GM19023 (cell line): Measurements from ENCODE around the gene CELA2B.
"Not testable (repeated sequence)": the region's sequence is repeated elsewhere in the genome, so short reads cannot be mapped to it uniquely, and the experiment has no call there.

Experiments used
- ATAC-seq: cut with Tn5 transposase; IDR thresholded peaks from one replicate; pipeline ENCODE4 v1.9.1; 2021; ENCODE audit warnings: mild to moderate bottlenecking, moderate library complexity; ENCODE audit not compliant: unreplicated experiment

CELA2B gene

DNA sequence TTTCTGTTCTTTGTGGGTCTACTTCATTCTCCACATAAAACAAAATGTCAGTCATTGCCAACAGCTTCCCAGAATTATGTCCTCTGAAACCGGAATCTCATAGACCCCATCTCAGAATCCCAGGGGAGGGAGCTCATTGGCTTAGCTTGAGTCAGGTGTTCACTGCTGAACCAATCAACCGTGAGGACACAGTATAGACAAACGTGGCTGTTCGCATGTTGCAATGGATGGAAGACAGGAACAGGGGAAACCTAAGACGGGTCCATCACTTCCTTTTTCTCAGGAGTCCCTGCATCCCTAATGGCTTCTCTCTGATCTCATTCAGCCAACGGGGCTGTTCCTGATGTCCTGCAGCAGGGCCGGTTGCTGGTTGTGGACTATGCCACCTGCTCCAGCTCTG lies 10.2 kb upstream of the CELA2B start:
- ATAC-seq, result no peak

DNA sequence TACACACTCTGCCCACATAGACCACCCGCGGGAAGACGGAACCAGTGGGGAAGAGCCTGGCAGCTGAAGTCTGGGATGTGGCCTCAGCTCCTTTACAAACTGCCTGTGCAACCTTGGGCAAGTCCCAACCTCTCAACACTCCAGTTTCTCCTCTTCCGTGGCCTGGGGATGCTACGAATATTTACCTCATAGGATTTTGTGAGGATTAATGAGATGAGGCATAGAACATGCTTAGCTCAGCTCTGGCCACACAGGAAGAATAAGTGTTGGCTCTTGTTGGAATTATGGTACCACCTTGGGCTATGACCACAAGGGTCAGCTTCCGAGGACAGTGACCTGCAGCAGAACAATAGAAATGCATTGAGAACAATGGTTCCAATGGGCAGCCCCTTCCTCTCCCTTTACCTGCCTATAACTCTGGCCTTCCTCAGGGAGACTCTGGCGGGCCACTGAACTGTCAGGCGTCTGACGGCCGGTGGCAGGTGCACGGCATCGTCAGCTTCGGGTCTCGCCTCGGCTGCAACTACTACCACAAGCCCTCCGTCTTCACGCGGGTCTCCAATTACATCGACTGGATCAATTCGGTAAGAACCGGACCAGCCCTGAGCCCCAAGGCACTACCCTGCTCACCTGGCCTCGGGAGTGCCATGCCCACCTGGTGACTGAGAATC lies 8.8 kb upstream of the CELA2B start:
- ATAC-seq, result not testable (repeated sequence)

DNA sequence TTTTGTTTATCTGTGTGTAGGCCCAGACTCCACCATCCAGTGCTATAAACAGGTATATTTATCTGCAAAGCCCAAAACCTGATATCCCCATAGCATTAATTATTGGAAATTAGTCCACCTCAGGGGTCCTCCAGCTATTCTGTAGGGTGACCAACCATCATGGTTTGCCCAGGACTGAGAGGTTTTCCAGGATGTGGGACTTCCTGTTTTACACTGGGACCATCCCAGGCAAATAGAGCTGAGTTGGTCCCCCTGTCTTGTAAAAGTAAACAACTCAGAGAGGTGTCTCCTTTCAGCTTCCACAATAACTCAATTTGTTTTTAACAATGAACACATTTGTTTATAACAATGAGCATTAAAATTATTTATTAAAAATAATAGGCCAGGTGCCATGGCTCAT lies 7.8 kb upstream of the CELA2B start:
- ATAC-seq, result no peak

DNA sequence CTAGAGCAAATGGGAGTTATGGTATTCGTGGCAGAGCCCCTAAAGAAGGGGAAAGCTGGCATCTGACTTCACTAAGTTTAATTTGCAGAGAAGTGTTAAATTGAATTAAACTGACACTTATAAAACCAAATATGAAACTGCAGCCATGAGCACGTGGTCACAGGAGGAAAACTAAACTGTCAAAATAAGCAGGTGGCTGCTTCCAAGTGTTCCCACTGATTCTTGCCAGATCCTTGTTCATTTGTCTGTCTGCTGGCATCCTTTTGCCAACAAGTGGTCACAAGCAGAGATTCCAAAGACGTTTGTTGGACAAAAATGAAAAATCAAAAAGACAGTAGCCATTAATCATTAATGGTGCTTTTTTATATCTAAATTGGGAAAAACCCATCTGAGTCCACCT lies 6.5 kb upstream of the CELA2B start:
- no peak for ATAC-seq

DNA sequence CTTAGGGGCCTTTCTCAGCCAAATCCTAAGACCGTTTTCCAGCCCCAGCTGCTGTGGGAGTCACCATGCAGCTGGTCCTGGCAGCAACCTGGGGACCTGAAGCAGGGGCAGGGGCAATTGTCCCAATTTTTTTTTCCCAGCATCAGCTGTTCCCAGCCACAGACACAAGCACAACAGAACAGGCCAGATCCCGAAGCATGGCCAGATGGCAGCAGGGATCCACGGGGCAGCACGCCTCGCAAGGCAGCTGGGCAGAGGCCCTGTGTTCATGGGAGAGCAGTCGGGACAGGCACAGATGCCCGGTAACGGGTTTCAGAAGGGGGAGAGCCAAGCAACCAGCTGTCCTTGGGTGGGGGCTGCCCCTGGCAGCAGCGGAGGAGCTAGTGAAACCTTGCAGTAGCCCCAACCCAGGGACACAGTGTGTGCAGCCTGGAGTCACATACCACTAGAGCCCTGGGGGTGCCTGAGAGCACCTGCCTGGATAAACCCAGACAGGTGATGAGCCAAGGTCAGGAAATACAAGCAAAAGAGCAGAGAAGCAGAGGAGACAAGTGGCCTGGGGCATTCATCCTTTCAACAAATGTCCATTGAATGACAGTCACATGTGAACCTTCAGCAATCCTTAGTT lies 6.0 kb upstream of the CELA2B start:
- ATAC-seq, result not testable (repeated sequence)

DNA sequence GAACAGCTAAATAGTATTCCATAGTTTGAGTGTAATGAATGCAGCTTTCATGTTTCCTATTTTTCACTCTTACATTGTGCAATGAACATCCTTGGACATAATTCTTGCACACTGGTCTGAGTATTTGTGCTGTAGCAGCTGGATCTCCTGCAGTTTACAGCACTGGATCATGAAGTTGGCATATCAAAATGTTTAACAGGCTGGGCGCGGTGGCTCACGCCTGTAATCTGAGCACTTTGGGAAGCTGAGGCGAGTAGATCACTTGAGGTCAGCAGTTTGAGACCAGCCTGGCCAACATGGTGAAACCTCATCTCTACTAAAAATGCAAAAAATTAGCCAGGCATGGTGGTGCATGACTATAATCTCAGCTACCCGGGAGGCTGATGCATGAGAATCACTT lies 4.8 kb upstream of the CELA2B start:
- ATAC-seq, result not testable (repeated sequence)

DNA sequence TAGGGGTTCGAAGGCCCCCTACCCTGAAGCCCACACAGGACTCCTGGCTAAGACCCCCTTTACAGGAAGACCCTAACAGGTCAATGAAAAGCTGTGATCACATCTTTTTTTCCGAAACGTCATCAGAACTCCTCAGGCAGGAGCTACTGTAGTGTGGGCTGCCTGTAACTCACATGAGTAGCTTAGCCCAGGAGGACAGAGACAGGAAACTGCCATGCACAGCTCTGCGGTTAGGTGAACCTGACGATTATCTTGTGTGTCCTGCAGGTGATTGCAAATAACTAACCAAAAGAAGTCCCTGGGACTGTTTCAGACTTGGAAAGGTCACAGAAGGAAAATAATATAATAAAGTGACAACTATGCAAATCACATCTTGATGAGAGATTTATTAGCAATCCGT lies 4.2 kb upstream of the CELA2B start:
- not testable (repeated sequence) for ATAC-seq

DNA sequence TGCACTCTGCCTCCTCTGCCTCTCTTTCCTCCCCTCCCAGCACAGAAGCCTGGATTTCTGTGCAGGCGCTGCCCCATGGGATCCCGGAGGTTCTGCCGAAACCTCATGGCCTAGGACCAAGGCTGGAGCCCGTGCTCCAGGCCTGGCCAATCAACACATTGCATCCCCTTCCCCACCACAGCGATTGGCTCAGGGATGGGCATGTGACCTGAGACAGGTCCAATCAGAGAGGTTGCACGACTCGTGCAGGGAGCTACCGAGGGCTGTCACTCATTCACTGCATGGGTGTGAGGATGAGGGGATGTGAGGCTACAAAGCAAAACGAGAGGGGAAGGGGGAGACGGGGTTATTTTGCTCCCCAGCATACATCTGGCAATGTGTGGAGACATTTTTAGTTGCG lies 3.3 kb upstream of the CELA2B start:
- no peak for ATAC-seq

DNA sequence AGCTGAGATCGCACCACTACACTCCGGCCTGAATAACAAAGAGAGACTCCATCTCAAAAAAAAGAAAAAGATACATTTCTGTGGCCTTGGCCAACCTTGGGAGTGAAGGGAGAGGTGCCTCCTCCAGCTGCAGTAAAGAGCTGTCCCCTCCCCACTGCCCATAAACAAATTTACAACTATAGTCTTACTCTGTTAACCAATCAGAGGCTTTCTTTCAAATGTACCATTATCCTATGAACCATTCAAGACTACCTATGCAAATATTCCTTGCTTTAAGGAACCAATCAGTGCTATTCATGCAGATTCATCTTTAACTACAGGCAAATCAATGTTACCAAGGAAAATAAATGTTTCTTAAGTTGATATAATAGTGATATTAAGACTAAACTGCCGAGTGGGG lies 1.0 kb downstream of the CELA2B start:
- ATAC-seq, result no peak

DNA sequence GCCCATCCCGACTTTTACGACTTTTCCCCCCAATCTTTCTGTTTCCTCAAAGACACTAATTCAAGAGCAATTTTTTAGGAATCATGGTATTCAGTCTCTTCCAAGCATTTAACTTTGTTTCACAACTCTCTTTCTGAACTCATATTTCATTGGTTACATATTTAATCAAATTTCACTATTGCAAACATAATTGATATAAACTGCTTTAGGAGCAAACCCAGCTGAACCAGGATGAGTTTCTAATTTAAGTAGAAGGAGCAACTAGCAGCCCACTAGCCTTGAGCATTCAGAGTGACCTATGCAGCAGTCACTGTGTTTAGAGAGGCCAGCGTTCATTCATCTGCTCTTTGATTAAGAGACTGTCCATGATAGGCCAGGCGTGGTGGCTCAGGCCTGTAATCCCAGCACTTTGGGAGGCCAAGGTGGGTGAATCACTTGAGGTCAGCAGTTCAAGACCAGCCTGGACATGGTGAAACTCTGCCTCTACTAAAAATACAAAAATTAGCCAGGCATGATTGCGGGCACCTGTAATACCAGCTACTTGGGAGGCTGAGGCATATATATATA lies 1.8 kb downstream of the CELA2B start:
- ATAC-seq, result no peak

DNA sequence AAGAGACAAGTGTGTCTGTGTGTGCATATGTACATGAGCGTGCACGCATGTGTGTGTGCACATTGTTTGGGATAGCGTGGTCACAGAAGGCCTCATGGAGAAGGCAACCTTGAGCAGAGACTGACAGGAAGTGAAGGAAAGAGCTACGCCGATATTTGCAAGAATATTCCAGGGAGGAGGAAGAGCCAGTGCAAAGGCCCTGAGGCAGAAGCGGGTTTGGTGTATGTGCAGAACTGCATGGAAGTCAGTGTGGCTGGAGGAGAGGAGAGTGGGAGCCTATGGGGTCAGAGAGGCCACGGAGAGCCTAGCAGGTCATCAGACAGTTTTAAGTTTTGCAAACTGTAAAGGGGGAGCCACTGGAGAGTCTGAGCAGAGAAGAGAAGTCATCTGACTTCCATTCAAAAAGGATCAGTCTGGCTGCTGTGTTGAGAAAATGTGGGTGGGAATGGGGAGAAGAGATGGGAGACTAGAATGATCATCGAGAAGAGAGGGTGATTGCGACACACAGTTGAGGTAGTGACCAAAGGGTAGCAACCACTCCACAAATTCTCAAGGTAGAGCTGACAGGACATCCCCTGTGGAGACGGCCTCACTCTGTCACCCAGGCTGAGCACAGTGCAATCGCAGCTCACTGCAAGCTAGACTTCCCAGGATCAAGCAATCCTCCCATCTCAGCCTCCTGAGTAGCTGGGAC lies 3.9 kb downstream of the CELA2B start:
- no peak for ATAC-seq

DNA sequence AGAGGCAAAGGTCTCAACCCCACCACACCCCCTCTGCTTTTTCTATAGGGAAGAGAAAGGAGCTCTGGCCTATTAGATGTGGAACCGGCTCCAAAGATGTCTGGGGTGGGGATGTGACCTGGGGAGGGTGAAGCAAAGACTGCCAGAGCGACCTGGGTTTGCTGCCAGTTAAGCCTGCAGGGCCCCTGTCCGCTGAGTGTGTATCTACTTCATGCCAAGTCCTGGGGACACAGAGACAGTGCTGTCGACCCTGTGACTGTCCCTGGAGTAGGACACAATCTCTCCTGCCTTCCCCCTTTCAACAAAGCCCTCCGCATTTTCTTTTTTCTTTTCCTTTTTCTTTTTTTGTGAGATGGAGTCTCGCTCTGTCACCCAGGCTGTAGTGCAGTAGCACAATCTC lies 6.6 kb downstream of the CELA2B start:
- ATAC-seq, result not testable (repeated sequence)

DNA sequence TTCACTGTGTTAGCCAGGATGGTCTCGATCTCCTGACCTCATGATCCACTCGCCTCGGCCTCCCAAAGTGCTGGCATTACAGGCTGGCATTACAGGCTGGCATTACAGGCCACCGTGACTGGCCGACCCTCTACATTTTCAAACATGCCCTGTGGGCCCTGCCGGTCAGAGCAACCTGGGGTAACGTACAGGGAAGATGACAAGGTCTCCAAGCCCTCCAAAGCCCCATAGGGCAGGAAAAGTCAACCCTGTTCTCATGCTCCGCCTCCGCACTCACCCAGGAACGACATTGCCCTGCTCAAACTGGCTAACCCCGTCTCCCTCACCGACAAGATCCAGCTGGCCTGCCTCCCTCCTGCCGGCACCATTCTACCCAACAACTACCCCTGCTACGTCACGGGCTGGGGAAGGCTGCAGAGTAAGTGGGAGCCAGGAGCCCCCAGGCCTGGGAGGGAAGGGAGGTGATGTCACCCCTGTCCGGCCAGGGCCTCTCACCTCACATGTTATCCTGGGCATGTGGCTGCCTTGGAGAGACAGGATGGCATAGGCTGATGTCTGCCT lies 7.2 kb downstream of the CELA2B start:
- not testable (repeated sequence) for ATAC-seq

DNA sequence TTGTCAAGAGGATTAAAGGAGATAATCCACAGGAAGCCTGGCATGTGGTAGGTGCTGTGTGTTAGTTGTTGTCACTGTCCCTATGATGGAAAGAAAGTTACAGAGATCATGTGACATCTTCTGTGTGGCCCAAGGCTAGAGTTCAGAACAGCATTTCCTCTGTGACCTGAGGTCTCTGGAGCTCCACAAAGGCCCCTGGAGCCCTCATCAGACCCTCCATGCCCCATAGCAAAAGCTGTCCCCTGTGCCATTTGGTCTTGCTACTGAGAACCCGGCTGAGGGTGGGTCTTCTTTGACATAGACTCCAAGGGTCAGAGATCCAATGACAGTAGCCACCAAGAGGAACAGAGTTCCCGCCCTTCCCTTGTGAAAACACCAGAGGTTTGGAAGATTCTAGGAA lies 8.1 kb downstream of the CELA2B start:
- no peak for ATAC-seq

DNA sequence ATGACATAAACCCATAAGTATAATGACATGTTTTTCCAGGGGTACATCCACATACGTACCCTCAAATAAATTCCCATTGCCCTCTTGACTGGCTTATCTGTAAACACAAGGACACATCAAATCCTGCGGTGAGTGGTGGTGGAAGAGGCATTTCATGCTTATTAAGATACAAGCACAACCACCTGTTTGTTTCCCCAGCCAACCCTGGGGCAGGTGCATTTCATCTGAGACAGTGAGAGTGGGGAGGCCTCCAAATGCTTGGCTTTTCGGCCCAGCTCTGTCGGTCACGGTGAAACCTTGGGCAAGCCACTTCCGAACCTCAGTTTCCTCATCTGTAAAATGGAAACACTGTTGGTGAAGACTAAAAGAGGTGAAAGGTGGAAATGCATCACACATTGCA lies 8.5 kb downstream of the CELA2B start:
- not testable (repeated sequence) for ATAC-seq

DNA sequence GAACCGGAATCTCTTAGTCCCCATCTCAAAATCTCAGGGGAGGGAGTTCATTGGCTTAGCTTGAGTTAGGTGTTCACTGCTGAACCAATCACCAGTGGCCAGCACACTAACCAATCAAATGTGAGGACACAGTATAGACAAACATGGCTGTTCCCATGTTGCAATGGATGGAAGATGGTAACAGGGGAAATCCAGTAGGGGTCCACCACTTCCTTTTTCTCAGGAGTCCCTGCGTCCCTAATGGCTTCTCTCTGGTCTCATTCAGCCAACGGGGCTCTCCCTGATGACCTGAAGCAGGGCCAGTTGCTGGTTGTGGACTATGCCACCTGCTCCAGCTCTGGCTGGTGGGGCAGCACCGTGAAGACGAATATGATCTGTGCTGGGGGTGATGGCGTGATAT lies 9.7 kb downstream of the CELA2B start:
- no peak for ATAC-seq

DNA sequence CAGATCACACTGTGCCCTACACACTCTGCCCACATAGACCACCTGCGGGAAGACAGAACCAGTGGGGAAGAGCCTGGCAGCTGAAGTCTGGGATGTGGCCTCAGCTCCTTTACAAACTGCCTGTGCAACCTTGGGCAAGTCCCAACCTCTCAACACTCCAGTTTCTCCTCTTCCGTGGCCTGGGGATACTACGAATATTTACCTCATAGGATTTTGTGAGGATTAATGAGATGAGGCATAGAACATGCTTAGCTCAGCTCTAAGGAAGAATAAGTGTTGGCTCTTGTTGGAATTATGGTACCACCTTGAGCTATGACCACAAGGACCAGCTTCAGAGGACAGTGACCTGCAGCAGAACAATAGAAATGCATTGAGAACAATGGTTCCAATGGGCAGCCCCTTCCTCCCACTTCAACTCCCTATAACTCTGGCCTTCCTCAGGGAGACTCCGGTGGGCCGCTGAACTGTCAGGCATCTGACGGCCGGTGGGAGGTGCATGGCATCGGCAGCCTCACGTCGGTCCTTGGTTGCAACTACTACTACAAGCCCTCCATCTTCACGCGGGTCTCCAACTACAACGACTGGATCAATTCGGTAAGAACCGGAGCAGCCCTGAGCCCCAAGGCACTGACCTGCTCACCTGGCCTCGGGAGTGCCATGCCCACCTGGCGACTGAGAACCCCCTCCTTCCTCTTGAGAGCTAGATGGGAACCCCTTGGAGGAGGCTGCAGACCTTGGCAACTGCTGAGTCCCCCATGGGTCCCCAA lies 11.1 kb downstream of the CELA2B start:
- not testable (repeated sequence) for ATAC-seq

DNA sequence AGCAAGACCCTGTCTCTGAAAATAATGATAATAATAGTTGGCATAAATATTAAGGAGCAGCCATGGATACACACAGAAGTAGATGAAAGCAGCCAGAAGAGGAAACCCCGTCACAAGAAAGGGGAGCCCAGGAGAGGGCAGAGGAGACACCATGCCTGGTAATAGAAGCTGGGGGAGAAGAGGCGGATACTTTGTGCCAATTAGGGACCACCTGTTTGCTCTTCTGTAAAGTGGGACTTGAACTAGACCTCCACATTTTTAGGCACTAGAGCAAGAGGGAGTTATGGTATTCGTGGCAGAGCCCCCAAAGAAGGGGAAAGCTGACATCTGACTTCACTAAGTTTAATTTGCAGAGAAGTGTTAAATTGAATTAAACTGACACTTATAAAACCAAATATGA lies 12.5 kb downstream of the CELA2B start:
- no peak for ATAC-seq

DNA sequence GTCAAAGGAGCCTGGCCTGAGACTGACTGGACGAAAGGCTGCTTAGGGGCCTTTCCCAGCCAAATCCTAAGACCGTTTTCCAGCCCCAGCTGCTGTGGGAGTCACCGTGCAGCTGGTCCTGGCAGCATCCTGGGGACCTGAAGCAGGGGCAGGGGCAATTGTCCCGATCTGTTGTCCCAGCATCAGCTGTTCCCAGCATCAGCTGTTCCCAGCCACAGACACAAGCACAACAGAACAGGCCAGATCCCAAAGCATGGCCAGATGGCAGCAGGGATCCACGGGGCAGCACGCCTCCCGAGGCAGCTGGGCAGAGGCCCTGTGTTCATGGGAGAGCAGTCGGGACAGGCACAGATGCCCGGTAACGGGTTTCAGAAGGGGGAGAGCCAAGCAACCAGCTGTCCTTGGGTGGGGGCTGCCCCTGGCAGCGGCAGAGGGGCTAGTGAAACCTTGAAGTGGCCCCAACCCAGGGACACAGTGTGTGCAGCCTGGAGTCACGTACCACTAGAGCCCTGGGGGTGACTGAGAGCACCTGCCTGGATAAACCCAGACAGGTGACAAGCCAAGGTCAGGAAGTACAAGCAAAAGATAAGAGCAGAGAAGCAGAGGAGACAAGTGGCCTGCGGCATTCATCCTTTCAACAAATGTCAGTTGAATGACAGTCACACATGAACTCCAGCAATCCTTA lies 13.3 kb downstream of the CELA2B start:
- no peak for ATAC-seq

DNA sequence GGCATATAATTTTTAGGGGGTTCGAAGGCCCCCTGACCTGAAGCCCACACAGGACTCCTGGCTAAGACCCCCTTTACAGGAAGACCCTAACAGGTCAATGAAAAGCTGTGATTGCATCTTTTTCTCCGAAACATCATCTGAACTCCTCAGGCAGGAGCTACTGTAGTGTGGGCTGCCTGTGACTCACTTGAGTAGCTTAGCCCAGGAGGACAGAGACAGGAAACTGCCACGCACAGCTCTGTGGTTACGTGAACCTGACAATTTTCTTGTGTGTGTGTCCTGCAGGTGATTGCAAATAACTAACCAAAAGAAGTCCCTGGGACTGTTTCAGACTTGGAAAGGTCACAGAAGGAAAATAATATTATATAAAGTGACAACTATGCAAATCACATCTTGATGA lies 15.1 kb downstream of the CELA2B start:
- not testable (repeated sequence) for ATAC-seq
